HEK293 (cell line): Measurements from ENCODE around the gene MYLK3.

Experiments used
- CTCF ChIP-seq: fragments of 450-650 bp; formaldehyde crosslinking; IDR thresholded peaks from 2 replicates; pipeline ENCODE4 v1.5.1; 2016; ENCODE audit warnings: missing biosample characterization, missing genetic modification characterization
- PRDM10 ChIP-seq: fragments of 450-650 bp; formaldehyde crosslinking; IDR thresholded peaks from 2 replicates; pipeline ENCODE4 v1.5.1; 2016; ENCODE audit warnings: missing biosample characterization, missing genetic modification characterization
- REST ChIP-seq: fragments of 450-650 bp; formaldehyde crosslinking; IDR thresholded peaks from 2 replicates; pipeline ENCODE4 v1.5.1; 2016; ENCODE audit warnings: missing biosample characterization, missing genetic modification characterization
- SALL2 ChIP-seq: fragments of 450-650 bp; formaldehyde crosslinking; IDR thresholded peaks from 2 replicates; pipeline ENCODE4 v1.5.0; 2017; ENCODE audit warnings: missing biosample characterization, mild to moderate bottlenecking, missing genetic modification characterization, borderline replicate concordance
- ZBTB21 ChIP-seq: fragments of 450-650 bp; formaldehyde crosslinking; IDR thresholded peaks from 2 replicates; pipeline ENCODE4 v1.5.1; 2017; ENCODE audit warnings: missing biosample characterization, missing genetic modification characterization
- ZFHX2 ChIP-seq: fragments of 450-650 bp; formaldehyde crosslinking; conservative IDR thresholded peaks from 2 replicates; pipeline ENCODE4 v1.5.1; 2016; ENCODE audit warnings: missing biosample characterization, missing genetic modification characterization
- ZNF10 ChIP-seq: fragments of 450-650 bp; formaldehyde crosslinking; IDR thresholded peaks from 2 replicates; pipeline ENCODE4 v1.5.1; 2017; ENCODE audit warnings: missing biosample characterization, missing genetic modification characterization
- ZNF121 ChIP-seq: fragments of 450-650 bp; formaldehyde crosslinking; IDR thresholded peaks from 2 replicates; pipeline ENCODE4 v1.5.1; 2016; ENCODE audit warnings: missing biosample characterization, missing genetic modification characterization
- ZNF138 ChIP-seq: fragments of 450-650 bp; formaldehyde crosslinking; IDR thresholded peaks from 2 replicates; pipeline ENCODE4 v1.5.1; 2016; ENCODE audit warnings: missing biosample characterization, missing genetic modification characterization, borderline replicate concordance
- ZNF558 ChIP-seq: fragments of 450-650 bp; formaldehyde crosslinking; IDR thresholded peaks from 2 replicates; pipeline ENCODE4 v1.5.1; 2016; ENCODE audit warnings: missing biosample characterization, missing genetic modification characterization

GRCh38 chr16:46695937-46696336, 52.2 kb downstream of the MYLK3 start:
- TF ChIP-seq ZNF138: no peak
- no peak for TF ChIP-seq ZFHX2 (tag by site-specific recombination)
- TF ChIP-seq CTCF (tag by site-specific recombination): no peak
- TF ChIP-seq ZNF121: no peak
- no peak for TF ChIP-seq SALL2 (tag by site-specific recombination)
- TF ChIP-seq ZNF558 (tag by site-specific recombination): no peak
- TF ChIP-seq REST (tag by site-specific recombination): no peak
- no peak for TF ChIP-seq PRDM10
- no peak for TF ChIP-seq ZBTB21
- no peak for TF ChIP-seq ZNF10
